Muscle of leg (tissue), 16 donors: Measurements from ENCODE around the gene ACTN2. TPM values are rescaled to one million over a fixed set of nuclear protein-coding genes. Genes with fewer than 3 reads are reported as not detected.

Experiments used
- DNase-seq: peaks from one replicate; pipeline ENCODE4 v3.0.0; 2013
- H3K27ac ChIP-seq: one replicate; pipeline ENCODE4 v1.5.1; 2013; ENCODE audit warnings: mild to moderate bottlenecking, low read length, control low read depth
- H3K27me3 ChIP-seq: one replicate; pipeline ENCODE4 v1.6.1; 2013; ENCODE audit warnings: low read length; ENCODE audit not compliant: control insufficient read depth, insufficient read depth
- H3K36me3 ChIP-seq: one replicate; pipeline ENCODE4 v1.6.1; 2013; ENCODE audit warnings: low read length; ENCODE audit not compliant: control insufficient read depth, insufficient read depth
- H3K4me1 ChIP-seq: one replicate; pipeline ENCODE4 v1.6.1; 2013; ENCODE audit warnings: low read length; ENCODE audit not compliant: control insufficient read depth, insufficient read depth
- H3K4me3 ChIP-seq: one replicate; pipeline ENCODE4 v1.5.1; 2013; ENCODE audit warnings: low read length, control low read depth
- H3K9me3 ChIP-seq: replicated peaks from 2 replicates; pipeline ENCODE4 v1.6.1; 2013; ENCODE audit warnings: low read depth, low read length; ENCODE audit not compliant: control insufficient read depth
- WGBS: methylation state at CpG from one replicate; pipeline ENCODE4 v1.1.5; 2013; ENCODE audit warnings: missing lambda C conversion rate; ENCODE audit not compliant: insufficient coverage; 5-methylcytosine and 5-hydroxymethylcytosine counted together
- long read RNA-seq, 11 donors: transcript quantifications; one replicate each; lab custom pipeline, GENCODE V29; 2026
- polyA plus RNA-seq, 8 donors: library from polyadenylated mRNA; unstranded; fragments of 120-200 nt; gene quantifications; one replicate each; pipeline versions ENCODE4 v1.2.1 to v1.2.3, GENCODE V29; 2013; ENCODE audit warnings: inconsistent platforms in 1 of 8, low replicate concordance in 1 of 8; ENCODE audit not compliant: insufficient read length in 8 of 8, insufficient read depth in 1 of 8
- total RNA-seq: library from RNA; stranded (reverse); fragments of 120-200 nt; gene quantifications from one replicate; pipeline ENCODE4 v1.2.4, GENCODE V29; 2013

ACTN2 gene
- 522 TPM for total RNA-seq
- polyA plus RNA-seq = 1,000 to 10,000 TPM in 7 of 8 donors, 100 to 1,000 TPM in 1; 932 to 1,966 (median 1,416) TPM
- long read RNA-seq, donor 1, full-length matches to known transcripts = 121 of 319 reads
- long read RNA-seq, donor 1, partial matches to known transcripts = 168 of 319 reads
- long read RNA-seq, donor 1, other reads (novel, unspliced or antisense) = 30 of 319 reads
- long read RNA-seq, donor 2, full-length matches to known transcripts = 29 of 29 reads
- long read RNA-seq, donor 2, partial matches to known transcripts = 0 of 29 reads
- long read RNA-seq, donor 2, other reads (novel, unspliced or antisense) = 0 of 29 reads
- long read RNA-seq, donor 3, full-length matches to known transcripts = 511 of 1,523 reads
- long read RNA-seq, donor 3, partial matches to known transcripts = 902 of 1,523 reads
- long read RNA-seq, donor 3, other reads (novel, unspliced or antisense) = 110 of 1,523 reads
- long read RNA-seq, donor 4, full-length matches to known transcripts = 232 of 506 reads
- long read RNA-seq, donor 4, partial matches to known transcripts = 251 of 506 reads
- long read RNA-seq, donor 4, other reads (novel, unspliced or antisense) = 23 of 506 reads
- long read RNA-seq, donor 5, full-length matches to known transcripts = 312 of 899 reads
- long read RNA-seq, donor 5, partial matches to known transcripts = 539 of 899 reads
- long read RNA-seq, donor 5, other reads (novel, unspliced or antisense) = 48 of 899 reads
- long read RNA-seq, donor 6, full-length matches to known transcripts = 482 of 1,133 reads
- long read RNA-seq, donor 6, partial matches to known transcripts = 551 of 1,133 reads
- long read RNA-seq, donor 6, other reads (novel, unspliced or antisense) = 100 of 1,133 reads
- long read RNA-seq, donor 7, full-length matches to known transcripts = 219 of 653 reads
- long read RNA-seq, donor 7, partial matches to known transcripts = 381 of 653 reads
- long read RNA-seq, donor 7, other reads (novel, unspliced or antisense) = 53 of 653 reads
- long read RNA-seq, donor 8, full-length matches to known transcripts = 157 of 420 reads
- long read RNA-seq, donor 8, partial matches to known transcripts = 249 of 420 reads
- long read RNA-seq, donor 8, other reads (novel, unspliced or antisense) = 14 of 420 reads
- long read RNA-seq, donor 9, full-length matches to known transcripts = 268 of 686 reads
- long read RNA-seq, donor 9, partial matches to known transcripts = 378 of 686 reads
- long read RNA-seq, donor 9, other reads (novel, unspliced or antisense) = 40 of 686 reads
- long read RNA-seq, donor 10, full-length matches to known transcripts = 284 of 745 reads
- long read RNA-seq, donor 10, partial matches to known transcripts = 379 of 745 reads
- long read RNA-seq, donor 10, other reads (novel, unspliced or antisense) = 82 of 745 reads
- long read RNA-seq, donor 11, full-length matches to known transcripts = 297 of 671 reads
- long read RNA-seq, donor 11, partial matches to known transcripts = 322 of 671 reads
- long read RNA-seq, donor 11, other reads (novel, unspliced or antisense) = 52 of 671 reads

DNA sequence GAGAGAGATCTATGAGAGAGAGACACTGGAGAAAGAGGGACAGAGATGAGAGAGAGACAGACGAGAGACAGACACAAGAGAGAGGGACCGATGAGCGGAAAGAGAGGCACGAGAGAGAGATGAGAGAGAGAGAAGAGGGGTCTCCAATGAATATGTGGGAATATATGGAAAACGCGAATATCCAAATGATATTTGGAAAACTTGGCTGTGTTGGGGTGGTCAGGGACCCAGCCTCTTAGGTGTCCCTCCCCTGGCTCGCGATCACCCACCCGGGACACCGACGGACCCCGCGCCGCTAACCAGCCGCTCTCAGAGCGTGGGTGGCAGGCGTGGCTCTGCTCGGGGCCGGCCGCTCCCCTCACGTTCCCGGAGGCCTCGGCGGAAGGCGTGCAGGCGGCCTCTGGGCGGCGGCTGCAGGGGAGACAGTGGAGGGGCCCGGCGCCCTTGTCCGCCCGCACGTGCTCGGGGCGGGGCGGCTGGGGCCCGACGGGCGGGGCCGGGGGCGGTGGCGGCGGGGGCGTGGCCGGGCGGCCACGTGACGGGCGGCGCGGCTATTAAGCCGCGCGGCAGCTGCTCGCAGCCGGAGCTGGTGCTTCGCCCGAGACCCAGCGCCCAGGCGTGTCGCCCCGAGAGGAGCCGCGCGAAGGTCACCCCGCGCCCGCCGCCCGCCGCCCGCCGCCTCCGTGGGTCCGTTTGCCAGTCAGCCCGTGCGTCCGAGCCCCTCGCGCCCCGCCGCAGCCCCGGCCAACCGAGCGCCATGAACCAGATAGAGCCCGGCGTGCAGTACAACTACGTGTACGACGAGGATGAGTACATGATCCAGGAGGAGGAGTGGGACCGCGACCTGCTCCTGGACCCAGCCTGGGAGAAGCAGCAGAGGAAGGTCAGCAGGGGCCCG, at the start of gene ACTN2:
ACTN2 (plus strand) TSS at position 583 of the 898 bp plus-strand sequence; CDS start at position 758, 175 bp downstream.
- peak within 1 kb of the TSS; percentile 61 for H3K4me3 ChIP-seq
- H3K4me1 ChIP-seq = peaks cover 7% of the 10 kb centered on the region
- 4% methylated on average over 92 of the region's 93 CpGs for WGBS
- H3K27me3 ChIP-seq = peaks cover 10% of the 10 kb centered on the region
- peak; percentile 79 for DNase-seq
- H3K27ac ChIP-seq = peak within 1 kb of the TSS; percentile 88
- H3K9me3 ChIP-seq = peaks cover 4% of the 10 kb centered on the region
- H3K36me3 ChIP-seq = no peaks in the 10 kb centered on the region

DNA sequence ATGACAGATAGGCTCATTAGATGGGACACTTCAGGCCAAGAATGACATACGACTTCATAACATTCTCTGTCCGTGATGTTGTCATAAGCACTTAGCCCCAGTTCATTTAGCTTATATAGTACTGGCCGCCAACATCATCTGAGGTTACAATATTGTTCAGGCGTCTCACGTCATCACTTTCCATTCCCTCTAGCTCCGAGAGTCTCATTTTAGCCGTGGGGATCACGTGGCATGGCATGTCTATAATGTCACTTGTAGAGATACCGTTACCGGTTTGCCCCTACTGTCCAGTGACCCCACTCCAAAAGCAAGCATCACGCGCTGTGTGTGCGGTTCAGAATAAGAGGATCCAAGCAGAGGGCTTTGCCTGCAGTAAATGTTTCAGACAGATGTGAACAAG, 47.4 kb upstream of the ACTN2 start:
- no peak overlapping the region for H3K4me3 ChIP-seq
- DNase-seq = peak; percentile 82
- 51% methylated on average over 6 of the region's 13 CpGs for WGBS
- no peaks in the 10 kb centered on the region for H3K9me3 ChIP-seq
- peaks cover 17% of the 10 kb centered on the region for H3K4me1 ChIP-seq
- peak overlapping the region; percentile 97 for H3K27ac ChIP-seq
- H3K36me3 ChIP-seq = no peaks in the 10 kb centered on the region
- no peaks in the 10 kb centered on the region for H3K27me3 ChIP-seq

DNA sequence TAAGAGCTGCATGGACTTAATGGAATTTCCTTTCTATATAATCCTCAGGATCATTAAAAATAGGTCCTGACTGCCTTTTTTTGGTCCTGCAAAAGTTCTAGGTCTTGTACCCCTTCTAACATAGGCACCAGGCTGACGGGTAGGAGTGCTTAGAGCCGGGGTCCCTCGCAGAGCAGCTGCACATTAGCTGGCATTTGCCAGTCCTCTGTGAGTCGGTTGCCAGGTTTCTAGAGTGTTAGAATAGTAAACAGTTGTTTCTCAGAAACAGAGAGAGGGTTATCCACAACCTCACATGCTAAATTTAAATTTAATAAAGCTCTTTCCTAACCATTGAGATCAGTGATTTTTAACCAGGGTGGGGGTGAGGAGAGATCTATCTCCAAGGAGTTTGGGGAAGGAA, 46.6 kb upstream of the ACTN2 start:
- peak overlapping the region; percentile 97 for H3K27ac ChIP-seq
- DNase-seq = peak; percentile 84
- no peaks in the 10 kb centered on the region for H3K36me3 ChIP-seq
- H3K4me1 ChIP-seq = peaks cover 17% of the 10 kb centered on the region
- H3K9me3 ChIP-seq = no peaks in the 10 kb centered on the region
- no peaks in the 10 kb centered on the region for H3K27me3 ChIP-seq
- WGBS = no CpG with 5 or more reads among the region's 4 CpGs
- no peak overlapping the region for H3K4me3 ChIP-seq

DNA sequence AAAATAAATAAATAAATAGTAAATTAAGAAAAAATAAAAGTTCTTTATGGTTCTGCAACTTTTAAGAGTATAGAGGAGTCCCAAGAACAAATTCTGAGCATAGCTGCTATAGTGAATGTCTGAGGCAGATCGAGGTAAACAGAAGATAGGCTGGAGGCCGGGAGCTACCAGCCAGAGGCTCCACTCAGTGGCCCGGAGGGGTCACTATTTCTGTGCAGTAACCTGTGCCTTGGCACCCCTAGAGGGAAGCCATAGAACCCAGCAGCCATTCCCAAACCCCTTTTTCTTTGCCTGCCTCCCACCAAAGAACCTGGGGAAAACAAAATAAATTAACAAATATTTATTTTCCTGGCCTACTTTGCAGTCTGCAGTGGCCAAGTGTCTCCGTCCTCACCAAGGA, 43.5 kb upstream of the ACTN2 start:
- no peaks in the 10 kb centered on the region for H3K27me3 ChIP-seq
- no peak overlapping the region for H3K27ac ChIP-seq
- H3K36me3 ChIP-seq = no peaks in the 10 kb centered on the region
- no peaks in the 10 kb centered on the region for H3K9me3 ChIP-seq
- DNase-seq = no peak
- H3K4me1 ChIP-seq = peaks cover 13% of the 10 kb centered on the region
- WGBS = 87% methylated on average over 3 of the region's 4 CpGs
- no peak overlapping the region for H3K4me3 ChIP-seq

DNA sequence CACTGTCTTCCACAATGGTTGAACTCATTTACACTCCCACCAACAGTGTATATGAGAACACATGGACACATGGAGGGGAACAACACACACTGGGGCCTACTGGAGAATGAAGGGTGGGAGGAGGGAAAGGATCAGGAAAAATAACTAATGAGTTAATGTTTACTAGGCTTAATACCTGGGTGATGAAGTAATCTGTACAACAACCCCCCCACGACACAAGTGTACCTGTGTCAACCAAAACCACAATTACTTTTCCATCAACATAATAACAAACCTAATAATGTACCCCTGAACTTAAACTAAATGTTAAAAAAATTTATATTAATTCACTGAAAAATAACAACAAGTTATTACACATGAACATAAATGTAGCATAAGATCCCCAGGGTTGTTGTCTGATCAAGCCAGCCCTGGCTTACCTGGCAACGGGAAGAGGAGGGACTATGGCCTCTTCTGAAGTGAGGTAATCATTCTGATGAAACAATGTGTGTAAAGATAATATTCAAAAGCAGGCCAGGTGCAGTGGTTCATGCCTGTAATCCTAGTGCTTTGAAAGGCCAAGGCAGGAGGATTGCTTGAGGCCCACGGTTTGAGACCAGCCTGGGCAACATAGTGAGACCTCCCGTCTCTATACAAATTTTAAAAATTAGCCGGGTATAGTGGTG, 41.2 kb upstream of the ACTN2 start:
- H3K27ac ChIP-seq = no peak overlapping the region
- peaks cover 6% of the 10 kb centered on the region for H3K4me1 ChIP-seq
- no peaks in the 10 kb centered on the region for H3K9me3 ChIP-seq
- H3K36me3 ChIP-seq = no peaks in the 10 kb centered on the region
- H3K27me3 ChIP-seq = no peaks in the 10 kb centered on the region
- no peak for DNase-seq
- H3K4me3 ChIP-seq = no peak overlapping the region
- WGBS = 92% methylated on average over 3 of the region's 5 CpGs

DNA sequence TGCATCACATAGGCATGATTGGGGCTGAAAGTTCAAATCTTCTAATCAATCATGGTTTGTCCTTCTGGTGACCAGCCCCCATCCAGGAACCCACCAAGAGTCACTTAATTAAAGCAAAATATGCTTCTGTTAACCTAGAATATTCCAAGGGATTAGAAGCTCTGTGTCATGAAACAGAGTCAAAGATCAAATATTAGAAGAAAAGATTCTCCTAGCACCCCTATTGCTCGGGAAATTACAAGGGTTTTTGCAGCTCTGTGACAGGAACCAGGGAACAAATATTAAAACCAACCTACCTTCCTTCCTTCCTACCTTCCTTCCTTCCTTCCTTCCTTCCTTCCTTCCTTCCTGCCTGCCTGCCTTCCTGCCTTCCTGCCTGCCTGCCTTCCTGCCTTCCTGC, 31.8 kb upstream of the ACTN2 start:
- Histone ChIP-seq H3K27ac (peak overlapping the region; percentile 37), H3K27me3 (no peaks in the 10 kb centered on the region), H3K4me1 (peaks cover 24% of the 10 kb centered on the region), H3K9me3 (no peaks in the 10 kb centered on the region), H3K4me3 (peak overlapping the region; percentile 29), H3K36me3 (no peaks in the 10 kb centered on the region)
- no CpG with 5 or more reads among the region's 1 CpG for WGBS
- no peak for DNase-seq

DNA sequence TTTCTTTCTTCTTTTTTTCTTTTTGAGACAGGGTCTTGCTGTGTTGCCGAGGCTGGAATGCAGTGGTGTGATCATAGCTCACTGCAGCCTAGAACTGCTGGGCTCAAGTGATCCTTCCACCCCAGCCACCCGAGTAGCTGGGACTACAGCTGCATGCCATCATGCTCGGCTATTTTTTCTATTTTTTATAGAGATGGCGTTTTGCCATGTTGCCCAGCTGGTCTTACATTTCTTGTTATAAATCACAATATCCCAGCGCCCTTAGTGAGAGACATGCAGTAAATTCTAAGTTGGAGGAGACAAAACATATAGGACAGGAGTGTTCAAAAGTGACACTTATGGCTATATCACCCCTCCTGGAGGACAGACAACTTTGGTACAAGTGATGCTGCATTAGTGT, 31.3 kb upstream of the ACTN2 start:
- peak overlapping the region; percentile 37 for H3K27ac ChIP-seq
- peak; percentile 62 for DNase-seq
- WGBS = no CpG with 5 or more reads among the region's 5 CpGs
- H3K4me3 ChIP-seq = peak overlapping the region; percentile 29
- no peaks in the 10 kb centered on the region for H3K36me3 ChIP-seq
- H3K27me3 ChIP-seq = no peaks in the 10 kb centered on the region
- peaks cover 27% of the 10 kb centered on the region for H3K4me1 ChIP-seq
- no peaks in the 10 kb centered on the region for H3K9me3 ChIP-seq

DNA sequence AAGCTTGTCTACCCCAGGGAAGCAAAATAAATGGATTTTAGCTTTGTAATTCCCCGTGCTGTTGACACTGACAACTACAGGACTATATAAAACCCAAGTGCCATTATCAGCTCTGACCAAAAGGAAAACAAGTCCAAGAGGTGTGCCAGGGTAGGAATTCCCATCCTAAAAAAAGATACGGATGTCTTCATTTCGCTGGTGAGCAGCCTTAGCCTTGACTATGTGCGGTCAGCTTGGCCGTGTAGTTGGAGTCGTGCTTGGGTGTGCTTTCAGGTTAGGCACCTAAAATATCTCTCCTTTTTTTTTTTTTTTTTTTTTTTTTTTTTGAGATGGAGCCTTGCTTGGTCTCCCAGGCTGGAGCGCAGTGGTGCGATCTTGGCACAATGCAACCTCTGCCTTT, 28.9 kb upstream of the ACTN2 start:
- peaks cover 3% of the 10 kb centered on the region for H3K9me3 ChIP-seq
- no peaks in the 10 kb centered on the region for H3K36me3 ChIP-seq
- H3K27me3 ChIP-seq = no peaks in the 10 kb centered on the region
- DNase-seq = peak; percentile 27
- H3K4me1 ChIP-seq = peaks cover 27% of the 10 kb centered on the region
- H3K27ac ChIP-seq = peak overlapping the region; percentile 2
- no peak overlapping the region for H3K4me3 ChIP-seq
- WGBS = no CpG with 5 or more reads among the region's 8 CpGs
